ENCODE measurements around the gene CD58. TPM values are rescaled to one million over a fixed set of nuclear protein-coding genes. Genes with fewer than 3 reads are reported as not detected.

The CD58 gene
- total RNA-seq, 1 experiment from 2014 or later: 11.0 TPM

GRCh38 chr1:116493036-116493435 lies 77.8 kb downstream of the CD58 start:
- H3K9me3 Mint-ChIP-seq (ENCODE audit: unreplicated experiment): no peaks in the 10 kb centered on the region
- intact Hi-C loops (cut with micrococcal nuclease): no loop called here
- H3K27me3 Mint-ChIP-seq (ENCODE audit: insufficient read depth, unreplicated experiment): no peaks in the 10 kb centered on the region
- H3K4me1 Mint-ChIP-seq (ENCODE audit: insufficient read depth, unreplicated experiment): peaks cover 33% of the 10 kb centered on the region
- ChIA-PET CTCF (interaction anchor here (0.6 to 13.7 kb wide), 4 partner anchors 9 to 352 kb away, joined by 3 to 222 read pairs (median 62); no protein-coding TSS in a partner anchor), POLR2A (interaction anchor here (0.6 kb wide), 1 partner anchor 706 kb away, joined by 3 read pairs; no protein-coding TSS in a partner anchor)
- H3K4me3 Mint-ChIP-seq (ENCODE audit: unreplicated experiment): no peak overlapping the region
- no TSS peak for BruUV-seq (replicated peaks)
- DNase-seq (ENCODE audit: unreplicated experiment): no peak
- TF ChIP-seq CTCF (IDR thresholded peaks at IDR 0.05; ENCODE audit: unreplicated experiment): no peak
- peaks cover 5% of the 10 kb centered on the region for H3K36me3 Mint-ChIP-seq (ENCODE audit: insufficient read depth, unreplicated experiment)
- H3K27ac Mint-ChIP-seq (ENCODE audit: low read depth, unreplicated experiment): no peak overlapping the region

GRCh38 chr1:116492358-116492811 lies 78.4 kb downstream of the CD58 start:
- CTCF ChIA-PET: interaction anchor here (0.6 to 13.7 kb wide), 4 partner anchors 8 to 352 kb away, joined by 3 to 222 read pairs (median 62); no protein-coding TSS in a partner anchor
- POLR2A ChIA-PET: interaction anchor here (0.6 kb wide), 1 partner anchor 705 kb away, joined by 3 read pairs; no protein-coding TSS in a partner anchor
- Mint-ChIP-seq H3K27me3 (ENCODE audit: insufficient read depth, unreplicated experiment) (no peaks in the 10 kb centered on the region), H3K27ac (ENCODE audit: low read depth, unreplicated experiment) (no peak overlapping the region), H3K4me3 (ENCODE audit: unreplicated experiment) (no peak overlapping the region), H3K36me3 (ENCODE audit: insufficient read depth, unreplicated experiment) (peaks cover 5% of the 10 kb centered on the region), H3K4me1 (ENCODE audit: insufficient read depth, unreplicated experiment) (peaks cover 39% of the 10 kb centered on the region), H3K9me3 (ENCODE audit: unreplicated experiment) (no peaks in the 10 kb centered on the region)
- DNase-seq (ENCODE audit: unreplicated experiment): no peak
- BruUV-seq (replicated peaks): no TSS peak
- TF ChIP-seq CTCF (IDR thresholded peaks at IDR 0.05; ENCODE audit: unreplicated experiment): no peak
- intact Hi-C loops (cut with micrococcal nuclease): no loop called here

- Mint-ChIP-seq H3K4me3 (ENCODE audit: unreplicated experiment) (no peak overlapping the region), H3K36me3 (ENCODE audit: insufficient read depth, unreplicated experiment) (peaks cover 5% of the 10 kb centered on the region), H3K4me1 (ENCODE audit: insufficient read depth, unreplicated experiment) (peaks cover 37% of the 10 kb centered on the region), H3K27me3 (ENCODE audit: insufficient read depth, unreplicated experiment) (no peaks in the 10 kb centered on the region), H3K9me3 (ENCODE audit: unreplicated experiment) (no peaks in the 10 kb centered on the region), H3K27ac (ENCODE audit: low read depth, unreplicated experiment) (no peak overlapping the region)
- no peak for DNase-seq (ENCODE audit: unreplicated experiment)
- CTCF ChIA-PET: interaction anchor here (0.5 to 13.7 kb wide), 5 partner anchors 8 to 351 kb away, joined by 4 to 222 read pairs (median 12); no protein-coding TSS in a partner anchor
- intact Hi-C loops (cut with micrococcal nuclease): no loop called here
- no TSS peak for BruUV-seq (replicated peaks)
- no peak for TF ChIP-seq CTCF (IDR thresholded peaks at IDR 0.05; ENCODE audit: unreplicated experiment)
- POLR2A ChIA-PET: no interaction called here
Observed at GRCh38 chr1:116491700-116492357, 79.0 kb downstream of the CD58 start.

GRCh38 chr1:116490588-116490987 lies 80.2 kb downstream of the CD58 start:
- BruUV-seq (replicated peaks): no TSS peak
- no peaks in the 10 kb centered on the region for H3K27me3 Mint-ChIP-seq (ENCODE audit: insufficient read depth, unreplicated experiment)
- H3K27ac Mint-ChIP-seq (ENCODE audit: low read depth, unreplicated experiment): no peak overlapping the region
- H3K9me3 Mint-ChIP-seq (ENCODE audit: unreplicated experiment): no peaks in the 10 kb centered on the region
- intact Hi-C loops (cut with micrococcal nuclease): no loop called here
- no peak overlapping the region for H3K4me3 Mint-ChIP-seq (ENCODE audit: unreplicated experiment)
- CTCF ChIA-PET: interaction anchor here (1.7 to 13.7 kb wide), 3 partner anchors 9 to 350 kb away, joined by 4 to 222 read pairs (median 12); no protein-coding TSS in a partner anchor
- H3K4me1 Mint-ChIP-seq (ENCODE audit: insufficient read depth, unreplicated experiment): peaks cover 39% of the 10 kb centered on the region
- POLR2A ChIA-PET: no interaction called here
- no peak for TF ChIP-seq CTCF (IDR thresholded peaks at IDR 0.05; ENCODE audit: unreplicated experiment)
- DNase-seq (ENCODE audit: unreplicated experiment): no peak
- H3K36me3 Mint-ChIP-seq (ENCODE audit: insufficient read depth, unreplicated experiment): peaks cover 5% of the 10 kb centered on the region

Measured in MCF 10A (cell line).